Osteoblast (primary cell): ENCODE data around the gene TMEM200B. TPM values are rescaled to one million over a fixed set of nuclear protein-coding genes. Genes with fewer than 3 reads are reported as not detected.

Experiments
- DNase-seq: peaks from one replicate; pipeline ENCODE4 v3.0.0; 2011; ENCODE audit warnings: low spot score, mixed read lengths; ENCODE audit not compliant: insufficient read length; ENCODE audit errors: missing footprints
- H2AFZ ChIP-seq: 2 replicates; pipeline ENCODE4 v1.6.0; 2011; ENCODE audit warnings: mild to moderate bottlenecking, low read length
- H3K27ac ChIP-seq: 2 replicates; pipeline ENCODE4 v1.5.1; 2011; ENCODE audit warnings: mild to moderate bottlenecking, low read depth, low read length, moderate library complexity
- H3K27me3 ChIP-seq: 2 replicates; pipeline ENCODE4 v1.6.0; 2012; ENCODE audit warnings: mild to moderate bottlenecking, control low read depth, inconsistent platforms, low read length, moderate library complexity; ENCODE audit not compliant: insufficient read depth
- H3K36me3 ChIP-seq: 2 replicates; pipeline ENCODE4 v1.5.1; 2011; ENCODE audit warnings: mild to moderate bottlenecking, low read length, control low read depth, moderate library complexity; ENCODE audit not compliant: insufficient read depth
- H3K4me1 ChIP-seq: 2 replicates; pipeline ENCODE4 v1.5.1; 2011; ENCODE audit warnings: mild to moderate bottlenecking, low read length, control low read depth, moderate library complexity; ENCODE audit not compliant: insufficient read depth
- H3K4me2 ChIP-seq: 2 replicates; pipeline ENCODE4 v1.6.0; 2011; ENCODE audit warnings: mild to moderate bottlenecking, low read length; ENCODE audit not compliant: insufficient read depth
- H3K4me3 ChIP-seq: fragments of 200-600 bp; sonication (generic); 3 replicates; pipeline ENCODE4 v1.5.1; 2012; ENCODE audit warnings: mild to moderate bottlenecking, low read length, inconsistent platforms; ENCODE audit not compliant: insufficient read depth
- H3K79me2 ChIP-seq: 2 replicates; pipeline ENCODE4 v1.6.0; 2012; ENCODE audit warnings: mild to moderate bottlenecking, low read length, control low read depth, inconsistent platforms; ENCODE audit not compliant: insufficient read depth
- H3K9me3 ChIP-seq: 2 replicates; pipeline ENCODE4 v1.5.1; 2011; ENCODE audit warnings: low read depth, low read length, control low read depth
- H4K20me1 ChIP-seq: 2 replicates; pipeline ENCODE4 v1.6.0; 2012; ENCODE audit warnings: mild to moderate bottlenecking, low read length, control low read depth; ENCODE audit not compliant: insufficient read depth
- CTCF ChIP-seq: IDR thresholded peaks from 2 replicates; pipeline ENCODE4 v1.5.1; 2011; ENCODE audit warnings: mild to moderate bottlenecking, low read depth, low read length, moderate library complexity; ENCODE audit errors: extremely low read depth
- total RNA-seq: library from RNA; depleted of rRNA; stranded (reverse); fragments of >200 nt; gene quantifications from 2 replicates; pipeline ENCODE4 v1.2.3, GENCODE V29; 2012

Gene TMEM200B
- total RNA-seq, 1 donor = 9.4 TPM

DNA sequence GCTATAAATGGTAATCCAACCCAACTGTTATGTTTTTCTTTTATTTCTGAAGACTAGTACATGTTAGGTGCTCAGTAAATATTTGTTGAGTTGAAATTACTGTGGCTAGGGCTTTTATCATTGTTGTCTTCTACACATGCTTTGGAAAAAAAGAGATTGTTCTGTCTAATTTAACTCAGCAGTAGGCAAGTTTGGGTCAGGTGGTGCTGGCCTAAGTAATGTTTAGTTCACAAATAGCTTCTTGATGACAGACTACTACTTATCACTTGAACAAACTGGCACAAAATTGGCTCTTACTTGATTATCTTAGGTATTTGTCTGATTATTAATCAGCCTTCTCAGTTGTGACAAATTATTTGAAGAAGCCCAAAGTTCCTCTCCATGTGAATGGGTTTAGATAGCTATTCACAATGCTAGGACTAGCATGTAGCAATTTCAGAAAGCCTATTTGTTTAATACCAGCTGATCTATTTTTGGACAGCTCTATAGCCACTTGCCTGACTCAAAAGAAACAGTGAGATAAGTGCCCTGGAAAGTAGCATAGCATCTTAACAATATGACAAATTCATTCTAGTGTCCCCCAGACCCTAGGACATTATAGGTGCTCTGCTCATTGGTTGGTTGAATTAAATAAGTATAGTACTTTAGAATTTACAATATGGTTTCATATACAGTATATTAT is 32.6 kb downstream of the TMEM200B start:
- no peak for TF ChIP-seq CTCF
- no peak overlapping the region for H2AFZ ChIP-seq
- no peaks in the 10 kb centered on the region for H3K79me2 ChIP-seq
- no peaks in the 10 kb centered on the region for H3K36me3 ChIP-seq
- H3K27ac ChIP-seq = no peak overlapping the region
- H3K4me1 ChIP-seq = no peaks in the 10 kb centered on the region
- DNase-seq = no peak
- H3K9me3 ChIP-seq = no peaks in the 10 kb centered on the region
- no peak overlapping the region for H3K4me2 ChIP-seq
- H4K20me1 ChIP-seq = no peaks in the 10 kb centered on the region
- no peak overlapping the region for H3K4me3 ChIP-seq
- H3K27me3 ChIP-seq = no peaks in the 10 kb centered on the region

DNA sequence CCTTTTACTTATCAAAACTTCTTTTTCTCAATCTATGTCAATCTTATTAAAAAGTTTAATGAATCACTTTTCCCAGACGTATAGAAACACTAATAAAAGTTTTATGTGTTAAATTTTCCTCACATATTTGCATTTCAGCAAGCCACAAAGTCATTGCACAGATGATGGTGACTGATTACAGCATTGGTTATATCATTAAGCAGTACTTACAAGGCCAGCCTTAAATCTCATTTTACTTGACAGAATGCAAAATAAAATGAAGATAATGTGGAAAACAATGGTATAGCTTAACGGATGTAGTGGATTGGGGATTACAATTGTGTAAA is 39.5 kb downstream of the TMEM200B start:
- Histone ChIP-seq H2AFZ (no peak overlapping the region), H3K36me3 (no peaks in the 10 kb centered on the region), H3K9me3 (no peaks in the 10 kb centered on the region), H3K27ac (no peak overlapping the region), H3K4me3 (no peak overlapping the region), H3K27me3 (no peaks in the 10 kb centered on the region), H4K20me1 (no peaks in the 10 kb centered on the region), H3K4me2 (no peak overlapping the region), H3K79me2 (no peaks in the 10 kb centered on the region), H3K4me1 (no peaks in the 10 kb centered on the region)
- no peak for DNase-seq
- TF ChIP-seq CTCF = no peak

- Histone ChIP-seq H2AFZ (no peak overlapping the region), H3K79me2 (no peaks in the 10 kb centered on the region), H3K4me1 (no peaks in the 10 kb centered on the region), H4K20me1 (no peaks in the 10 kb centered on the region), H3K36me3 (no peaks in the 10 kb centered on the region), H3K4me3 (no peak overlapping the region), H3K27me3 (no peaks in the 10 kb centered on the region), H3K4me2 (no peak overlapping the region), H3K9me3 (no peaks in the 10 kb centered on the region), H3K27ac (no peak overlapping the region)
- TF ChIP-seq CTCF = no peak
- DNase-seq = no peak
Measured at GRCh38 chr1:29083317-29084195, 40.1 kb downstream of the TMEM200B start.

GRCh38 chr1:29082519-29082918 is 41.2 kb downstream of the TMEM200B start:
- DNase-seq = no peak
- H3K27ac ChIP-seq = no peak overlapping the region
- H3K79me2 ChIP-seq = no peaks in the 10 kb centered on the region
- H2AFZ ChIP-seq = no peak overlapping the region
- no peaks in the 10 kb centered on the region for H3K36me3 ChIP-seq
- H4K20me1 ChIP-seq = no peaks in the 10 kb centered on the region
- no peaks in the 10 kb centered on the region for H3K4me1 ChIP-seq
- H3K9me3 ChIP-seq = no peaks in the 10 kb centered on the region
- no peak for TF ChIP-seq CTCF
- no peak overlapping the region for H3K4me3 ChIP-seq
- no peaks in the 10 kb centered on the region for H3K27me3 ChIP-seq
- H3K4me2 ChIP-seq = no peak overlapping the region
